HL-60 (cell line): Measurements from ENCODE around the gene CDH1.

Source experiments
- CTCF ChIP-seq: IDR thresholded peaks from one replicate; pipeline ENCODE4 v1.5.1; 2011; ENCODE audit warnings: low read length, control low read depth, inconsistent platforms; ENCODE audit not compliant: insufficient read depth
- GABPA ChIP-seq: IDR thresholded peaks from 2 replicates; pipeline ENCODE4 v1.6.1; 2012; ENCODE audit warnings: low read depth
- POLR2AphosphoS5 ChIP-seq: IDR thresholded peaks from 2 replicates; pipeline ENCODE4 v1.6.1; 2012; ENCODE audit warnings: low read depth
- SPI1 ChIP-seq: IDR thresholded peaks from 2 replicates; pipeline ENCODE4 v1.6.1; 2012; ENCODE audit warnings: low read depth, mild to moderate bottlenecking, borderline replicate concordance

- TF ChIP-seq CTCF (no peak), GABPA (no peak), POLR2AphosphoS5 (no peak), SPI1 (no peak)
Measured at GRCh38 chr16:68707340-68708152, 29.5 kb upstream of the CDH1 start.
